SU-DHL-6 (cell line): Measurements from ENCODE around the gene PLXNA2.

Source experiments
- CTCF ChIP-seq: fragments of 200-600 bp; sonication (generic); IDR thresholded peaks from one replicate; pipeline ENCODE4 v1.5.1; 2017; ENCODE audit warnings: antibody characterized with exemption, mild to moderate bottlenecking, low read length, moderate library complexity; ENCODE audit not compliant: insufficient read depth, poor library complexity, severe bottlenecking
- EZH2phosphoT487 ChIP-seq: fragments of 200-600 bp; sonication (generic), shearing (Covaris generic); conservative IDR thresholded peaks from 2 replicates; pipeline ENCODE4 v1.6.1; 2018; ENCODE audit warnings: mild to moderate bottlenecking, antibody characterized with exemption, low read length, moderate library complexity, mixed read lengths

DNA sequence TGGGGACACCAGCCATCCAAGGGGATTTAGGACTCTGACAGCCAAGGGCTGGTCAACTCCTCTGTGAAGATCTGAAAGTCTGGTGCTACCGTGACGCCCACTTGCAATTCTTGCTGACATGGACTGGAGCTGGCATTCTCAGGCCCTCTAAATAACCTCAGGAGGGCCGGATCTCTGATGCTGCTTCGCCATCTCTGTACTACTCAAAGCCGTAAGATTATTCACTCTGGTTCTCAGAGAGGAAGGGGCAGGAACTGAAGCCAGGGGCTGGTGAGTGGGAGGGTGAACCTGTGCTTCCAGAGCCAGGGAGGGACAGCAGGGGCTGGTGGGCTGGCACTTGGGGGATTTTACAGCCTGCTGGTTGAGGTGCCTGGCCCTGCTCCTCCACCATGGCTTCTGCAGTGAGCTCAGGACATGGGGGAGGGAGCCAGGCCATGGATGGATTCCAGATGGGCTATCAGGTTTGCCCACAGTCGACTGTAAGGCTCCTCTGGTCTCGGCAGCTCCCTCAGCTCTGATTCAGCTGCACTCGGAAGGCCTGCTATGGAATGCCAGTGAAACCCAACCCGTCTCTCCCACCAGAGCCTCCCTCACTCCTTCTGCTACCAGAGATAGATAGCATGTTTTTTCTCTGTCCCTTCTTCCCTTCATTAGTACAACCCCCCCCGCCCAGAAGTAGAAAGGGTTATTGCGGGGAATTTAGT lies 84.5 kb downstream of the PLXNA2 start:
- TF ChIP-seq CTCF (no peak), EZH2phosphoT487 (no peak)
